HG02840 (cell line): ENCODE results near the gene SHBG.
"Not testable (repeated sequence)": the region's sequence is repeated elsewhere in the genome, so short reads cannot be mapped to it uniquely, and the experiment has no call there.

Experiments used
- ATAC-seq: cut with Tn5 transposase; IDR thresholded peaks from one replicate; pipeline ENCODE4 v1.9.1; 2021; ENCODE audit warnings: mild to moderate bottlenecking, moderate library complexity, moderate number of reproducible peaks; ENCODE audit not compliant: unreplicated experiment, low FRiP score

SHBG gene

DNA sequence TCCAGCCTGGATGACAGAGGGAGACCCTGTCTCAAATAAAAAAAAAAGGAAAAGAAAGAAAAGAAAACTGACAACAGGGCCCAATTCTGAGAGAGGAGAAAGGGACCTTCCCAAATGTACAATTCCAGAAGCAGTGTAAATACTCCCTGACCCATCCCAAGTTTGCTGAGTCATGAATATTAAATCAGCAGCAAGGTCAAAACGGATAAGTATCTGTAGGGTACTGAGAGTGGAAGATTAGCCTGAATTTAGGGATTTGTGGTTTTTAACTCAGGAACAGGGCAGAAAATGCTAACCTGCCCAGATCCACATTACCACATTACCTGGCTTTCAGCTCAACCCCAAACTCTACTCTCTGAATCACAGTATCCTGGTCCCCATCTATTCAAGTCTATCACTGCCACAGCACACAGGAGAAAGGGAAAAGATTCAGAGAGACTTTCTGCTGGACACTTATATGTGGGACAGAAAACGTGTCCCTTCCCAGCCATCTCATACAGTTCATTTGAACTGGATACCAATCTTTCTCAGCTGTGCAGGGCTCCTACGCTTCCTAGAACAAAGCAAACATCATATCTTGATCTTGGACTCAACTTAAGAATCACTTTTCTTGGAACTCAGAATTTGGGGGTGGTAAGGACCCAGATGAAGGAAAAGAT lies 18.2 kb upstream of the SHBG start:
- ATAC-seq = no peak

DNA sequence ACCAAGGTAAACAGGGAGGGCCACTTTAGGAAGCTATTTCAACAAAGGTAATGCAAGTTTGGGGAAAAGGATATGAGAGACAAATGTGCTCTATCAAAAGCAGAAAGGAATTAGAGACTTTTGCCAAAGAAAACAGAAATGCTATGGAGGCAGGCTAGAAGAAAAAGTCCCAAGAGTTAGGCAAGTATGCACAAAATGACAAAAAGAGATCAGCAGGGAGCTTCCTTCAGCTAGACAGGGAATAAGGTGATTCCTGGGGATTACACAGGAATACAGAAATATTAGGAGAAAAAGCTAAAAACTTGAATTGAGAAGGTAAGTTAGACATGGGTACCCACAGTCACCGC lies 17.7 kb upstream of the SHBG start:
- ATAC-seq = no peak

DNA sequence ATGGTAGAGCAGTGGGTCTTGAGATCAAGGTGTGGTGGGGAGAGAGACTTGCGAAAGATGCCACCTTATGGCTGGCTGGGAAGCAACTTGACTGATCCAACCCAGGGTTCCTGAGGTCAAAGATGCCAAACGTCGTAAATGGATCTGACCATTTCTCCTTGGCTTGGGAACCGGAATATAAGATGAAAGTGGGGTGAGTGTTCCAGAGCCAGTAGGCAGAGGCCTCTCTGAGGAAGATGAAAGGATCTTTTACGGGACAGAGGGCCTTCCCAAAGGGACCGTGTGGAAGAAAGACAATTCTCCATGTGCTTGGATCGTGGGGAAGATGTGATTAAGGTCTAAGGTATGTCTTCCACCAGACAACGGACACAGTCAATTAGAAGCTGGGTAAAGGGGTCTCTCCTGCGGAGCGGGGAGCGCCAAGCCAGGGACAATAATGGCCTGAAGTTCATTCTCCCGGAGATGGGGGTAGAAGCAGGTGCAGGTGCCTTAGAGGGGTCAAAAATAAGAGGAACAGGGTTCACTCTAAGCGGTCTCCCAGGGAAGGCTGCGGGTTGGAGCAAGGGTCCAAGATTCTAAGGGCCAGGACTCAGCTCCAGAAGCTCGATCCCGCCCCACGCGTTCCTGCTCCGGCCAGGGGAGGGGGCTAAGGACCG lies 16.0 kb upstream of the SHBG start:
- ATAC-seq = no peak

DNA sequence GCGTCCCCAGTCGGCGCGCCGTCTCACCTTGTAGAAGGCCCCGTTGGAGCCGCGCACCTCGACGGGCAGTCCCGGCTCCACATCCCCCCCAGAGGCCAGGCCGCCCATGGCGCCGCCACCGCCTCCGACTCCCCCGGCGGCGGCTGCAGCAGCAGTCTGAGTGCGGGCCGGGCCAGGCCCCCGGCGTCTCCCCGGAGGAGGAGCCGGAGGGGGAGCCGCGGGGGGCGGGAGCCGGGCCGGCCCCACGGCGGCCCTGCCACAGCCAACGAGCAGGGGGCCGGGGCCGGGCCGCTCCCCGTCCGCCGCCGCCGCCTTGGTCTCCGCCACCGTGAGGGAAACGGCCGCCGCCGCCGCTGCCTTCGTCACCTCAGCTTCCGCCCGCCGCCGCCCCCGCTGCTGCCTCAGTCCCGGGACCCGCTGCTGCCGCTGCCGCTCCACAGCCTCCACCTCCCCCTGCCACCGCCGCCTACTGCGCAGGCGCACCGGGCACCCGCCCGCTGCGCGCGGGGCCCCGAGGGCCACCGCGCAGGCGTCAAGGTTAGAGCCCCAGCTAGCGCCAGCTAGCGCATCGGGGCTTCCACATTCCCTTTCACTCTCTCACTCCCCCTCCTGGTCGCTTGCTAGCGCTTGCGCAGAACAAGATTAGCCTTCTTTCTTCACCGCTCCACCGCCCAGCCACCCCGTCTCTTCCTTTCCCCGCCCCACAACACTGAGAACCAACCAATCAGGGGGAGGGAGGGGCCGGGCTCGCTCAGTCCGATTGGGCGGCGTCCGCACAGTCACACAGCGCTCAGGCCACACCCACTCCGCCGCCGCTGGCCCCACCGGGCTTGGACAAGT lies 15.3 kb upstream of the SHBG start, which contains the start of gene FXR2:
TSS of gene FXR2 (minus strand) at position 473 of the 840 bp plus-strand sequence. CDS start at position 108, 365 bp downstream.
- peak; percentile 88 for ATAC-seq

DNA sequence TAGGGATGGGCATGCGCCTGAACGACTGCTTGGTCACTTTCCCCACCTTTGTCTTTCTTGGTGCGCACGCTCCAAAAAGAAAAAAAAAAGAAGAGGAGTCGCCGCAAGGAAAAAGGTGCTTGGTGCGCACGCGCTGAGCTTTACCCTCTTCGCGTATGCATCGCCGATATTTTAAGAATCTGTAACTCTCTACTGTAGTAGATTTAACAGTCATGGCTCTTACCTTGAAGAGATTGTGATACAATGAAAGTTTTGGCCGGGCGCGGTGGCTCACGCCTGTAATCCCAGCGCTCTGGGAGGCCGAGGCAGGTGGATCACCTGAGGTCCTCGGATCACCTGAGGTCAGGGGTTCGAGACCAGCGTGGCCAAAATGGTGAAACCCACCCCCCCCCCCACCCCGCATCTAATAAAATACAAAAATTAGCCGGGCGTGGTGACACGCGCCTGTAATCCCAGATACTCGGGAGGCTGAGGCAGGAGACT lies 14.6 kb upstream of the SHBG start:
- no peak for ATAC-seq

DNA sequence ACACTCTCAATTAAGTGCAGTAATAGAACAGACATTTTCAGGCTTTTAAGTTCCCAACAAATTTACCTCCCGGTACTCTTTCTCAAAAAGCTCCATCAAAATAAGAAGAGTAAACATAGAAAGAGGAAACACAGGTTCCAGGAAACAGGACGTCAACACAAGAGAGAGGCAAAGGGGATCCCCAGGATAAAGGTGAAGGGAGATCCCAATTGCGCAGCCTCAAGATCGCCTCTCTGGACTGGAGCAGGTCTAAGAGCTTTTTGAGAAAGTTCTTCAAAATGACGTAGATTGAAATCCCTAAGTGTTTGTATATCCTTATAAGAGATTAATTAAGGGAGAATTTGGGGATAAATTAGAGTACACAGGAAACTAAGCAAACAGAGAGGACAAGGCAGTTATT lies 11.3 kb upstream of the SHBG start:
- ATAC-seq = no peak

DNA sequence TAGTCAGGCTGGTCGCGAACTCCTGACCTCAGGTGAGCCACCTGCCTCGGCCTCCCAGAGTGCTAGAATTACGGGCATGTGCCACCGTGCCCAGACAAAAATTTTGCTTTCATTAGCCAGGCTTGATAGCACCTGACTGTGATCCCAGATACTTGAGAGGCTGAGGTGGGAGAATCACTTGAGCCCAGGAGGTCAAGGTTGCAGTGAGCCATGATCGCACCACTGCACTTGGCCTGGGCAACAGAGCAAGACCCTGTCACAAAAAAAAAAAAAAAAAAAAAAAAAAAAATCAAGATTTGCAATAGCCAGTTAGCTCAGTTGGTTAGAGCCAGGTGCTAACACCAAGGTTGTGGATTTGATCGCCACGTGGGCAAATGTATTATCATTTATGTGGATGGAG lies 9.1 kb upstream of the SHBG start:
- ATAC-seq = no peak

DNA sequence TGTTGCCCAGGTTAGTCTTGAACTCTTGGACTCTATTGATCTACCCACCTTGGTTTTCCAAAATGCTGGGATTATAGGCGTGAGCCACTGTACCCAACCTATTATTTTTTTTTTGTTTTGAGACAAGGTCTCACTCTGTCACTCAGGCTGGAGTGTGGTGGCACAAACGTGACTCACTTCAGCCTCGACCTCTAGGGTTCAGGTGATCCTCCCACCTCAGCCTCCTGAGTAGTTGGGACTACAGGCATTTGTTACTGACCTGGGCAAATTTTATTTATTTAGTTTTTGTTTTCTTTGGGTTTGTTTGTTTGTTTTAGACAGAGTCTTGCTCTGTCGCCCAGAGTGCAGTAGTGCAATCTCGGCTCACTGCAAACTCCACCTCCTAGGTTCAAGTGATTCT lies 6.3 kb upstream of the SHBG start:
- ATAC-seq = no peak

DNA sequence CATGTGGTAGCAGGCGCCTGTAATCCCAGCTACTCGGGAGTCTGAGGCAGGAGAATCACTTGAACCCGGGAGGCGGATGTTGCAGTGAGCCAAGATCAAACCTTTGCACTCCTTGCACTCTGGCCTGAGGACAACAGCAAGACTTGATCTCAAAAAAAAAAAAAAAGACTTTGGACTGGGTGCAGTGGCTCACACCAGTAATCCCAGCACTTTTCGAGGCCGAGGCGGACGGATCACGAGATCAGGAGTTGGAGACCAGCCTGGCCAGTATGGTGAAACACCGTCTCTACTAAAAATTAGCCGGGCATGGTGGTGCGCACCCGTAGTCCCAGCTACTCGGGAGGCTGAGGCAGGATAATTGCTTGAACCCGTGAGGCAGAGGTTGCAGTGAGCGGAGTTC lies 4.2 kb upstream of the SHBG start:
- not testable (repeated sequence) for ATAC-seq

DNA sequence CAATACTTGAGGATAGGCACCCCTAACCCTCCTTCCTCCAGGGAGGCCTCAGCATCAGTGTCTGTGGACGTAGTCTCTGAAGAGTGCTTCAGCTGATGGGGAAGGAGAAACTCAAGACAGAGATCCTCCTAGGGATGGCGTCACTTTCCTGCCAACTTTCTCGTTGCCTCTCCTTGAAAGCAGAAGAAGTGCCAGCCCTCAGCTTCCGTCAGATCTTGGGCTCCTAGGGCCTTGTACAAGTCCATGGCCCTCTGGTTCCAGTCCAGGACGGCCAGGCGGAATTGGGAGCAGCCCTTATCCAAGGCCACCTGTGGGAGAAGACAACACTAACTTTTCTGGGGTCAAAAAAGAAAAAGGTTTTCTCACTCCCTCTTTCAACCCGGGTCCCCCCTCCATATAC lies 3.6 kb upstream of the SHBG start:
- no peak for ATAC-seq

DNA sequence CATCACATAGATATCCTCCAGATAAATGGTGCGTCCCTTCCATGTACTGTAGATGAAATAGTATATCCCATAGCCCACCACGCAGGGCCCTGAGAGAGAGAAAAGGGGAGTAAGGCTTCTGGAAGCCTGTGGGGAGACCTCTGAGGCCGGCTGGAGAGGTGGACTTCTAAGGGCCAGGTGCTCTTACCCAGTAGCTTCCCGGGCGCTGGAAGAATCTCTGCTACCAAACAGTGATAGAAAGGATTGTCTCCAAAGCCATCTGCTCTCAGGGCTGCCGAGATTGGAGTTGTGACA lies 3.0 kb upstream of the SHBG start:
- no peak for ATAC-seq

DNA sequence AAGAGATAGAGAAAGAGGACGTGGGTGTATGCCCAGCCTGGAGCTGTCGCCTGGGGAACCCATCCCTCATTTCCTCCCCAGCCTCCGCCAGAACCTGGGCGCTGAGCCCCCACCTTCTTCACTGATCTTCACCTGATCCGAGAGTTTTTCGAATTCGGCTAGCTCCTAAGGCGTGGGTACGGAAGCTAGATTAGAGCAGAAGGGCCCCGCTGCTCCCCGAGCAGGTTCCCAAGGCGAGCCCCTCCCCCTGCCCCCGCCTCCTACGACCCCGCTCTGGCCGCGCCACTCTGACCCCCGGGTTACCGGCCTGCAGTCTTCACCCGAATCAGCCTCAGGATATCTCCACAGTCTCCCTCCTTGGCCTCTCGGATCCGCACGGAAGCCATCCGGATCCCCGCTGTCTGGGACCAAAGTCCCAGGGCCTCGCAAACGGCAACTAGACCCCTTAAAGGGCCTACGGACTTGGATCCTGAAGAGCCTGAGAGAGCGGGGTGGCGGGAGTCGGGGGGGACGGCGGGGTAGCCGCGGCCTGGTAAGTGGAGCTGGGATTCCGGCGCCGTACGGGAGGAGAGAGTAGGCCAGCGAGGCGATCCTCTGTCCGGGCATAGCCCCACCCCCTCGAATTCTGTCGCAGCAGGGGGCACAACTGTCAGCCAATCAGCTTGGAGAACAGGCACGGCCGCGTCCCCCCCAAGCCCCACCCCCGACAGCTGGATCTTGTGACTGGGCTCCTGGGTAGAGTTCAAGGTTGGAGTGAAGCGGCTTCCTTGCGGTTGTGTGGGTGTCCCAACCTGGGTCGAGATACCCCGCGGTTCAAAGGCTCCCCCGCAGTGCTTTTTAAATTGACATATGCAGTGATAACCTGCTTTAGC lies 2.4 kb upstream of the SHBG start, which contains the start of gene SAT2:
TSS of gene SAT2 (minus strand) at position 572 of the 872 bp plus-strand sequence. CDS start at position 386, 186 bp downstream.
- ATAC-seq = peak; percentile 79

DNA sequence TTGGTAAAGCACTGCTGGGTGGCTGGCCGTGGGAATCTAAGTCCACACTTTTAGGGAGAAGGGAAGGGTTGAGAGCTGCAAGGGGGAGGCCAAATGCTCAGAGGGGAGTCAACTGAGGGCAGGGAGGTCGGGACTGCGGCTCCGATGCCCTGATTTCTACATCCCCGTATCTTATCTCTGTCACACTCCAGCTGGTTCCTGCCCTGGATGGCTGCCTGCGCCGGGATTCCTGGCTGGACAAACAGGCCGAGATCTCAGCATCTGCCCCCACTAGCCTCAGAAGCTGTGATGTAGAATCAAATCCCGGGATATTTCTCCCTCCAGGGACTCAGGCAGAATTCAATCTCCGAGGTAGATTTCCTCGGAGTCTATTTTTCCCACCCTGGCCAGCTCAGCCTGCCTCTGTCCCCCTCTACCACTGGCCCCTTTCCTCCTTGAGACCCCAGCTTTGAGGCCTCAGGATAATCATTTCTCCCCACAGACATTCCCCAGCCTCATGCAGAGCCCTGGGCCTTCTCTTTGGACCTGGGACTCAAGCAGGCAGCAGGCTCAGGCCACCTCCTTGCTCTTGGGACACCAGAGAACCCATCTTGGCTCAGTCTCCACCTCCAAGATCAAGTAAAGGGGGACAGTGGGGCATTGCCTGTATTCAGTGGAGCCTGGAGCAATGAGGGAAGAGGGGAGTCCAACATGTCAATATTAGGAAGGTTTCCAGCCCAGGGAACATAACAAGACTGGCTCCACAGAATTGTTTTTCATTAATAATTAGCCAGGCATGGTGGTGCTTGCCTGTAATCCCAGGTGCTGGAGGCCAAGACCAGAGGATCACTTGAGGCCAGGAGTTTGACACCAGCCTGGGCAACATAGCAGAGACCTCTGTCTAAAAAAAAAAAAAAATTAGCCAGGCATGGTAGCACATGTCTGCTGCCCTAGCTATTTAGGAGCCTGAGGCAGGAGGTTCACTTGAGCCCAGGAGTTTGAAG lies 1.8 kb downstream of the SHBG start:
- no peak for ATAC-seq

DNA sequence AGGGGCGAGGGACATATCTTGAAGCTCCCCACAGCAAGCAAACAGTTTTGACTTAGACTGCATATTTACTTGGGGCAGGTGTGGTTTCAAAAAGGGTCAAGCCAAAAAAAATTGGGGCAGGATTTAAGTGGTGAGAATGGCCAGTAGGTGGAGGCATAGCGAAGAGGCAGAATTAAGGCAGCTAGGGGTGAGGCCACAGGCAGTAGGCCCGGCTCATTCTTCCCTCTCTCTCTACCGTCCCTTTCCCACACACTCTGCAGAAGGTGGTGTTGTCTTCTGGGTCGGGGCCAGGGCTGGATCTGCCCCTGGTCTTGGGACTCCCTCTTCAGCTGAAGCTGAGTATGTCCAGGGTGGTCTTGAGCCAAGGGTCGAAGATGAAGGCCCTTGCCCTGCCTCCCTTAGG lies 2.6 kb downstream of the SHBG start:
- no peak for ATAC-seq

DNA sequence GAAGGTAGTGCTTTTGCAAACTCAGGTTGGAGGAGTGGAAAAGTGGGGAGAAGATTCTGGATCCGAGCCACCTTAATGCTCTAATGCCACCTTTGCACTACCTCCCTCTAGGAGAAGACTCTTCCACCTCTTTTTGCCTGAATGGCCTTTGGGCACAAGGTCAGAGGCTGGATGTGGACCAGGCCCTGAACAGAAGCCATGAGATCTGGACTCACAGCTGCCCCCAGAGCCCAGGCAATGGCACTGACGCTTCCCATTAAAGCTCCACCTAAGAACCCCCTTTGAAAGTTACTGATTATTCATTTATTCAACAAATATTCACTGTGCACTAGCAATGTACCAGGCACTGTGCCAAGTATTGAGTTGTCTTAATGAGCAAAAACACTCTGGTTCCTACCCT lies 3.2 kb downstream of the SHBG start:
- no peak for ATAC-seq

DNA sequence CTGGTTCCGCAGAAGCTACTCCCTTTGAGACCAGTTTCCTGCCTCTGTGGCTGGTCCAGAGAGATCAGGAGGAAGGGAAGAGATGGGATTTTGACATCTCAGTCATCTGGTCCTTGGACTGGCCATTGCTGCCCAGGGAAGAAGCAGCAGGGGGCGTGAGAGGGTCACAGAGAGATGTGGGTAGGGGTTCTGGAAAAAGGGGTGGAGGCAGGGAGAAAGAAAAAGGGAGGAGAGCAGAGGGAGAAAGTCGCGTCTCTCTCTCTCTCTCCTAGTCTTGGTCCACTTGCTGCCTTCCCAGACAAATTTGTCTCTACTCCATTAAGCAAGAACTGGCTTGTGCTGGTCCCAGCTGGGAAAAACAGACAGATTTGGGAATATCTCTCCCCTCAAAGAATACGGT lies 4.4 kb downstream of the SHBG start:
- ATAC-seq = no peak

DNA sequence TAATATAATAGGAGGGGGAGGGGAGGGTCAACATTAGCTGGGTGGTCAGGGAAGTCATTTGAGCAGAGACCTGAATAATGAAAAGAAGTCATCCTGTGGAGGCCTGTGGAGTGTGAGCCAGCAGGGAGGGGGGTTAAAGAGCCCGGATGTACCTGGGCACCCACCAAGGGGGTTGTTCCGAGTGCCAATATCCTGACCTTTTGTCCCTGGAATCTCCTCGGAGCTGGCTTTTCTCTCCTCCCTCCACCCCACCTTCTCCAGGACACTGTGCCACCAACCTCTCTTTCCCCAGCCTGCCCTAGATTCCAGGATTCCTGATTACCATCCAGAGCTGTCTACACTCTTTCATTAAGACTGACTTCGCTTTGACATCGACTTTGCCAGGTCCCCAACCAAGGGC lies 6.2 kb downstream of the SHBG start:
- no peak for ATAC-seq

DNA sequence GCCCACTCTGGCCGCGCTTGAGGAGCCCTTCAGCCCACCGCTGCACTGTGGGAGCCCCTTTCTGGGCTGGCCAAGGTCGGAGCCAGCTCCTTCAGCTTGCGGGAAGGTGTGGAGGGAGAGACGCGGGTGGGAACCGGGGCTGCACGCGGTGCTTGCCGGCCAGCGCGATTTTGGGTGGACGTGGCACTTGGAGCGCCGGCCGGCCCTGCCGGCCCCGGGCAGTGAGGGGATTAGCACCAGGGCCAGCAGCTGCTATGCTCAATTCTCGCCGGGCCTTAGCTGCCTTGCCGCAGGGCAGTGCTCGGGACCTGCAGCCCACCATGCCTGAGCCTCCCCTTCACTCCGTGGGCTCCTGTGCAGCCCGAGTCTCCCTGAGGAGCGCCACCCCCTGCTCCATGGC lies 10.8 kb downstream of the SHBG start:
- ATAC-seq = no peak

DNA sequence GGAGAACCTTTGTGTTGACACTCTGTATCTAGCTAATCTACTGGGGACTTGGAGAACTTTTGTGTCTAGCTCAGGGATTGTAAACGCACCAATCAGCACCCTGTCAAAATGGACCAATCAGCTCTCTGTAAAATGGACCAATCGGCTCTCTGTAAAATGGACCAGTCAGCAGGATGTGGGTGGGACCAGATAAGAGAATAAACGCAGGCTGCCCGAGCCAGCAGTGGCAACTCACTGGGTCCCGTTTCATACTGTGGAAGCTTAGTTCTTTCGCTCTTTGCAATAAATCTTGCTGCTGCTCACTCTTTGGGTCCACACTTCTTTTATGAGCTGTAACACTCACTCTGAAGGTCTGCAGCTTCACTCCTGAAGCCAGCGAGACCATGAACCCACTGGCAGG lies 11.7 kb downstream of the SHBG start:
- ATAC-seq = not testable (repeated sequence)
